GM18907 (cell line): ENCODE measurements around the gene ARHGEF7.
"Not testable (repeated sequence)": the region's sequence is repeated elsewhere in the genome, so short reads cannot be mapped to it uniquely, and the experiment has no call there.

ENCODE experiments used
- ATAC-seq: cut with Tn5 transposase; IDR thresholded peaks from one replicate; pipeline ENCODE4 v1.9.1; 2021; ENCODE audit warnings: mild to moderate bottlenecking, moderate library complexity; ENCODE audit not compliant: unreplicated experiment

Gene ARHGEF7

DNA sequence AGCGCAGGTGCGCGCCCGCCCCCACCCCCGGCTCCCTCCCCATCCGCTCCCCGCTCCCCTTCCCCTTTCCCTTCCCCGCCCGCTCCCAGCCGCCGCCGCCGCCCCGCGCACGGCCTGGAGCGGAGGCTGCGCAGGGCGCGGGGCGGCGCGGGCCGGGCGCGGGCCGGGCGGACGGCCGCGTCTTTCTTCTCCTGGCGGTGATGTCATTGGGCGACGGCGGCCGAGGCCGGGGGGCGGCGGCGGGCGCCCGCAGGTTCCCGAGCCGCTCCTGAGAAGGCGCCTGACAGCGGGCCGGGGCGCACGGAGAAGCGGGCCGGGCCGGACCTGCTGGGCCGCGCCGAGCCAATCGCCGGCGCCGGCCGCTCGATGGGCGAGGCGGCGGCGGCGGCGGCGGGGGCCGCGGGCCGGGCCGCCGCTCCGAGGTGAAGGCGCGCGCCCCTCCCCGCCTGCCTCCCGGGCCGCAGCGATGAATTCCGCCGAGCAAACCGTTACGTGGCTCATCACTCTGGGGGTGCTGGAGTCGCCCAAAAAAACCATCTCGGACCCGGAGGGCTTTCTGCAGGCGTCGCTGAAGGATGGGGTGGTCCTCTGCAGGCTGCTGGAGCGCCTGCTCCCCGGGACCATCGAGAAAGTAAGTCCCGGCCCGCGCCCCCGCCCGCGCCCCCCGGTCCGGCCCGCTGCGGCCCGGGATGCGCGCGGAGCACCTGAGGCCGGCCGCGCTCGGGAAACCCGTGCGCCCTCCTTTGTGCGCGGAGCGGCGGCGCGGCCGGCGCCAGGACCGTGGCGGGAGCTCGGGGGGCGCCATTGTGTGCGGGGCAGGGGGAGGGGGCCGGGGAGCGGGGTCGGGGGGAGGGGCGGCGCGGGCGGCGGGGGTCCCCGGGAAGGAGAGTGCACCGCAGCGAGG is at the start of gene ARHGEF7:
Gene ARHGEF7 (plus strand): TSS at position 250 of the 904 bp plus-strand sequence. CDS start 217 bp downstream, at position 467.
- no peak for ATAC-seq

DNA sequence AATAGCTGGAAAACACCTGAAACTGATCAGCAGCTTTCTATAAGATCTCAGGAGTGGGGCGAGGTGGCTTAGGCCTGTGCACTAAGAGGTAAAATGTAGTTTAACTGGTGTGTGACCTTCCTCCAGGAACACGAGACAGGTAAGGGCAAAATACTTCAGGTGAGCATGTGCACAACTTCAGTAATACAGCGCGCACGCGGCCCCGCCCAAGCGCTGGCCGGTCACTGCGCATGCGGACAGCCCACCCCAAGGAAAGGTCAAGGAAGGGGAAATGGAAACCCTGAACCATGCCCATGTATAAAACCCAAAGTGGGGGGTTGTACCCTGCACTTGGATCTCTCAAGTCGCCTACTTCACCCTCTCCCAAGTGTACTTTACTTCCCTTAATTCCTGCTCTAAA is 49.4 kb upstream of the ARHGEF7 start:
- no peak for ATAC-seq

- no peak for ATAC-seq
Observed at GRCh38 chr13:111066544-111066943, 48.6 kb upstream of the ARHGEF7 start.

DNA sequence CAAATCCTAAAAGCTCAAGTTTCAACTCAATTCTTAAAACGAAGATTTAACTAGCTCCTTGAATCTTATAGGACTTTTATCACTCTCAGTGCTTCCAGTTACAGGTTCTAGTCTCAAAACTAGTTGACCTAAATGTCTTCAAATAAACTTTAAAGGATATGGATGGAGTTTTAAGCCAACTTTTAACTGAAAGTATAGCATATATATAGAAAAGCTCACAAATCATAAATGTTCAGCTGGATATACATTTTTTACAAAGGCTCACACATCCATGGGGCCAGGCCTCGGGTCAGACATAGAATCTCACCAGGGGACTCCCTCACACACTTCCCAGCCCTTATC is 47.1 kb upstream of the ARHGEF7 start:
- no peak for ATAC-seq

DNA sequence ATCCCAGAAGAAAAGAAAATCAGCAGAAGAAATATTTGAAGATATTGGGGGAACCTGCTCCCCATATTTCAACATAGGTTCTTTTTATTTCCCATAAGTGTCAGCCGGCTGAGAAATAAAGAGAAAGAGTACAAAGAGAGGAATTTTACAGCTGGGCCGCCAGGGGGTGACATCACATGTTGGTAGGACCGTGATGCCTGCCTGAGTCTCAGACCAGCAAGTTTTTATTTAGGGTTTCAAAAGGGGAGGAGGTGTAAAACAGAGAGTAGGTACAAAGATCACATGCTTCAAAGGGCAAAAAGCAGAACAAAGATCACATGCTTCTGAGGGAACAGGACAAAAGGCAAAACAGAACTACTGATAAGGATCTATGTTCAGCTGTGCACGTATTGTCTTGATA is 44.0 kb upstream of the ARHGEF7 start:
- ATAC-seq, result not testable (repeated sequence)

DNA sequence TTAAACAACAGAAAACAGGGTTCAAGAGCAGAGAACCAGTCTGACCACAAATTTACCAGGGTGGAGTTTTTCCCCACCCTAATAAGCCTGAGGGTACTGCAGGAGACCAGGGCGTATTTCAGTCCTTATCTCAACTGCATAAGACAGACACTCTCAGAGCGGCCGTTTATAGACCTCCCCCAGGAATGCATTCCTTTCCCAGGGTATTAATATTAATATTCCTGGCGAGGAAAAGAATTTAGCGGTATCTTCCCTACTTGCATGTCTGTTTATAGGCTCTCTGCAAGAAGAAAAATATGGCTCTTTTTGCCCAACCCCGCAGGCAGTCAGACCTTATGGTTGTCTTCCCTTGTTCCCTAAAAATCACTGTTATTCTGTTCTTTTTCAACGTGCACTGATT is 43.6 kb upstream of the ARHGEF7 start:
- ATAC-seq, result not testable (repeated sequence)

GRCh38 chr13:111074826-111075225 is 40.3 kb upstream of the ARHGEF7 start:
- ATAC-seq, result no peak

DNA sequence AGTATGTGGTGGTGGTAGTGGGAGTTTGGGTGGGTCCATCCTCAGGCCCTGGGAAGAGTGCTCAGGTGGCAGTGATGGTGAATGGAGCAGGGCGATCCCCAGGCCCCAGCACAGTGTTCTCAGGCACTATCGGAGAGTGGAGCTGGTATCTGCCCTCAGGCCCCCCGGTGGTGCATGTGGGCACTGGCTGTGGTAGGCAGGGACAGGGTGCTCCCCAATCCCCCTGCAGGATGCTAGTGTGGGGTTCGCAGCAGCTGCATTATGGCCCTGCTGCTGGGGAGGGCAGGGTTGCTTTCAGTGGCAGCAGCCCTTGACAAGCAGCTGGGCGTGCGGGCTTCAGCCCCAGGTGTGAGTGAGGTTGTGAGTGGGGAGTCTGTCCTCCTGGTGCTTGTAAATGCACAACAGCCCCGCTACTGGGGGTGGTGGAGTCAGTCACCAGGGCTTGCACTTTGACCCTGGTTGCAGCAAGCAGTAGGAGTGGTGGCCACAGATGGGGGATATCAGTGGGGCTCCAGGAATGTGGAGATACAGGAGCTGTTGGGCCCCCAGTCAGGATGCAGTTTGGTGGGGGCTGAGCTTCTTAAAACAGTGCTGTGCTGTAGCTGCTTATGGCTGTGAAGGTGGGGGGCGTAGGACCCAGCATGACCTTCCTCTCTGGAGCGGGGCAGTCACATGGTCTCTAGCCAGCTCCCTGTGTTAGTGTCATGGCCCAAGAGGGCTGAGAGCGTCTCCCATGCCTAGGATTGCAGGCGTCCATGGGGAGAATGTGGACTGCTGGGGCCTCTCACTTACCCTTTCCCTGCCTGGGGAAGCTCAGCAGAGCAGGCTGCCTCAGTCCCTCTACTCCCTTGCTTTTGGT is 38.7 kb upstream of the ARHGEF7 start:
- ATAC-seq, result no peak

- ATAC-seq, result no peak
Observed at GRCh38 chr13:111079375-111079774, 35.7 kb upstream of the ARHGEF7 start.

GRCh38 chr13:111080642-111081041 is 34.5 kb upstream of the ARHGEF7 start:
- no peak for ATAC-seq

- ATAC-seq, result no peak
Observed at GRCh38 chr13:111082240-111082639, 32.9 kb upstream of the ARHGEF7 start.

GRCh38 chr13:111082769-111083168 is 32.3 kb upstream of the ARHGEF7 start:
- ATAC-seq, result not testable (repeated sequence)

GRCh38 chr13:111083693-111084092 is 31.4 kb upstream of the ARHGEF7 start:
- not testable (repeated sequence) for ATAC-seq

- ATAC-seq, result no peak
Observed at GRCh38 chr13:111090169-111090568, 24.9 kb upstream of the ARHGEF7 start.

DNA sequence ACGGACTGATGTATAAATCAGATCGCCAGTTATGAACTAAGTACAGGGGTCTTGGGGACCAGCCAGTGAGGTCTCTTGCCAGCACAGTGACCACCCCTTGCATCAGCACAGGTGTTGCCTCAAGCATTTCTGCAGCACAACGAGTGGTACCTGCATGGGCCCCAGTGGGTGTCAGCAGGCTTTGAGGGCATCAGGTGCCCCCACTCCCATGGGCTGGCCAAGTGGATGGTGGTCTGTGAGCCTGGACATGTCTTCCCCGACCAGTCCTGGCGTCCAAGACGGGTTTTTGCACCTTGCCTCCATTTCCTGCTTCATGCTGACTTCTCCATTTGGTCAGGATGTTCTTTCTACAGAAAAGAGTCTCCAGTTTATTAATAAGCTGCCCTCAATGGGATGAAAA is 22.4 kb upstream of the ARHGEF7 start:
- ATAC-seq, result no peak

DNA sequence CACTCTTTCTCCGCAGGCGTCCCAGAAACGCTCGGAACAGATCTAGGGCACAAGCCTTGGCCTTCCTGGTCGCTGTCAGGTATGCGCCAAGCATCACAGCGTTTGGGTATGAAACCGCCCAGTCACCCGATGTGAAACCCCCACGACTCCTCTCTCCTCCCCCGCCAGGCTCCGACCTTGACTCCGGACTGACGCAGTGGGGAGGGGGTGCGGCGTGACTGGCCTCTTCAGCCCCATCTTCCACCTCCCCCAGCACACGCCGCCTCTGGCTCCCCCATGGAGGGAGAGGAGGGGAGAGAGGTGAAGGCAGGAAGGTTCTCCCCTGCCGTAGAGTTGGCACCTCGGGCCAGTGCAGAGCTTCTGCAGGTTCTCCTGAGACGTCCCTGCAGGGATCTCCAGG is 22.0 kb upstream of the ARHGEF7 start:
- ATAC-seq, result no peak

DNA sequence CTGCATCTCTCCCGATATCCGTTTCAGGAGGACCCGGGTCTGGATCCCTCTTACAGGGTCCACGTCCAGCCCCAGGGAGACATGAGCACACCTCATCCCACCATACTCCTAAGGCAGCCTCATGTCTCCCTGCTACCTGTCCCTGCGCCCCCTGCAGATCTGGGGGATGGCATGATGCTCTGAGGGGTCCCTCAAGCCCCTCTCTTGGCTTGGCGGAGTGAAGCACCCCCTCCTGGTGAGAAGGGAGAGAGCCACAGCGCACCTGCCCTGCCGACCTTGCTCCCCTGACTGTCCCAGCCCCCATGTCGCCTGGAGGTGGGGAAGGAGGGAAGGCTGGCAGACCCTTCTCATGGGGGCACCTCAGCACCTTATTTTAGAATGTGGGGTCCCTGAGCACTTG is 21.5 kb upstream of the ARHGEF7 start:
- ATAC-seq, result no peak

- no peak for ATAC-seq
Observed at GRCh38 chr13:111095031-111095840, 19.9 kb upstream of the ARHGEF7 start.

- no peak for ATAC-seq
Observed at GRCh38 chr13:111095911-111096501, 19.1 kb upstream of the ARHGEF7 start.

- no peak for ATAC-seq
Observed at GRCh38 chr13:111099290-111099689, 15.8 kb upstream of the ARHGEF7 start.

GRCh38 chr13:111110054-111110453 is 5.1 kb upstream of the ARHGEF7 start:
- no peak for ATAC-seq
